ENCODE data around the gene ARL15.

GRCh38 chr5:53913941-53914340 lies 396.4 kb downstream of the ARL15 start:
- TF ChIP-seq, protein P1, sequence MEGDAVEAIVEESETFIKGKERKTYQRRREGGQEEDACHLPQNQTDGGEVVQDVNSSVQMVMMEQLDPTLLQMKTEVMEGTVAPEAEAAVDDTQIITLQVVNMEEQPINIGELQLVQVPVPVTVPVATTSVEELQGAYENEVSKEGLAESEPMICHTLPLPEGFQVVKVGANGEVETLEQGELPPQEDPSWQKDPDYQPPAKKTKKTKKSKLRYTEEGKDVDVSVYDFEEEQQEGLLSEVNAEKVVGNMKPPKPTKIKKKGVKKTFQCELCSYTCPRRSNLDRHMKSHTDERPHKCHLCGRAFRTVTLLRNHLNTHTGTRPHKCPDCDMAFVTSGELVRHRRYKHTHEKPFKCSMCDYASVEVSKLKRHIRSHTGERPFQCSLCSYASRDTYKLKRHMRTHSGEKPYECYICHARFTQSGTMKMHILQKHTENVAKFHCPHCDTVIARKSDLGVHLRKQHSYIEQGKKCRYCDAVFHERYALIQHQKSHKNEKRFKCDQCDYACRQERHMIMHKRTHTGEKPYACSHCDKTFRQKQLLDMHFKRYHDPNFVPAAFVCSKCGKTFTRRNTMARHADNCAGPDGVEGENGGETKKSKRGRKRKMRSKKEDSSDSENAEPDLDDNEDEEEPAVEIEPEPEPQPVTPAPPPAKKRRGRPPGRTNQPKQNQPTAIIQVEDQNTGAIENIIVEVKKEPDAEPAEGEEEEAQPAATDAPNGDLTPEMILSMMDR (conservative IDR thresholded peaks at IDR 0.05; ENCODE audit: low read depth, low read length), result no peak
- no peak for TF ChIP-seq EZH2phosphoT487 (IDR thresholded peaks at IDR 0.05; ENCODE audit: borderline replicate concordance, low read length)

Measured in PC-3 (cell line).